Vagina (tissue), 2 donors: ENCODE measurements around the gene NUP43. TPM values are rescaled to one million over a fixed set of nuclear protein-coding genes. Genes with fewer than 3 reads are reported as not detected.

Experiments used
- DNase-seq, 2 donors: peaks; one replicate each; pipeline ENCODE4 v3.0.0-alpha.2; 2017; ENCODE audit errors: extremely low spot score in 2 of 2
- H3K27ac ChIP-seq: fragments of 200-600 bp; sonication (generic); one replicate; pipeline ENCODE4 v1.5.1; 2019
- H3K27me3 ChIP-seq: fragments of 200-600 bp; sonication (generic); one replicate; pipeline ENCODE4 v1.5.1; 2019
- H3K36me3 ChIP-seq, 2 donors: fragments of 200-600 bp; sonication (generic); one replicate each; pipeline ENCODE4 v1.5.1; 2017 to 2019
- H3K4me1 ChIP-seq: fragments of 200-600 bp; sonication (generic); one replicate; pipeline ENCODE4 v1.5.1; 2019
- H3K4me3 ChIP-seq, 2 donors: fragments of 200-600 bp; sonication (generic); 1 replicate in 1 of 2; 2 replicates in 1 of 2; pipeline ENCODE4 v1.5.1; 2016 to 2019
- H3K9me3 ChIP-seq: fragments of 200-600 bp; sonication (generic); one replicate; pipeline ENCODE4 v1.5.1; 2019
- POLR2A ChIP-seq, 2 donors: fragments of 450-650 bp; IDR thresholded peaks; one replicate each; pipeline ENCODE4 v1.6.1; 2017; ENCODE audit warnings: antibody characterized with exemption in 2 of 2, mild to moderate bottlenecking in 2 of 2, moderate library complexity in 2 of 2
- POLR2AphosphoS5 ChIP-seq, 2 donors: sonication (generic); formaldehyde crosslinking; IDR thresholded peaks; one replicate each; pipeline ENCODE4 v1.9.0; 2017; ENCODE audit warnings: antibody characterized with exemption in 2 of 2, mild to moderate bottlenecking in 2 of 2, low read depth in 1 of 2; ENCODE audit not compliant: insufficient read depth in 1 of 2
- intact Hi-C: fragments of 100-400 bp; cut with DNase I; formaldehyde crosslinking; loops from one replicate; pipeline ENCODE4 v1.15.1; 2023
- total RNA-seq: library from RNA; depleted of rRNA; stranded (reverse); fragments of >200 nt; gene quantifications from one replicate; pipeline ENCODE4 v1.2.3, GENCODE V29; 2016
- TF ChIP-seq, protein P1 (sequence below), 3 experiments: fragments of 450-650 bp in 2 of 3; fragments of 200-600 bp in 1 of 3; sonication (generic) in 1 of 3; IDR thresholded peaks; one replicate each; pipeline ENCODE4 v1.5.1; 2017 to 2019; ENCODE audit warnings: antibody characterized with exemption in 3 of 3, mild to moderate bottlenecking in 2 of 3, moderate library complexity in 2 of 3

NUP43 gene
- total RNA-seq, 1 donor from 2014 or later = 25.0 TPM

DNA sequence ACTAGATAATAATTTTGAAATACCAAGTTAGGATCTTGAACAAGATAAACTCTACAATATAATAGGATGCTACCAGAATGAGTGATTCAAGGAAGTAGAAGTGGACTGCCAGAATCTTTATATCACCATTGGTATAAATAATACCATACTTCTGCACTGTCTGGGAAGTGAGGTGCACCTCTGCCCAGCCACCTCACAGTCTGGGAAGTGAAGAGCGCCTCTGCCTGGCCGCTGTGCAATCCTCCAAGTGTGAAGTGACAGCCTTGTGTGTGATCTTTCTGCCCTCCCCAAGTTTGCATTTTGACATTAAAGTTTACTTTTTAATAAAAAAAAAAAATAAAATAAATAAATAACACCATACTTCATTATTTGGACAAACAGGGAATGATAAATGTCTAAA, 47.2 kb downstream of the NUP43 start:
- intact Hi-C loops = no loop called here
- Histone ChIP-seq H3K27me3 (no peaks in the 10 kb centered on the region), H3K36me3 (peaks cover 0 to 3% of the 10 kb centered on the region in 2 donors), H3K27ac (no peak overlapping the region), H3K4me3 (no peak overlapping the region), H3K9me3 (no peaks in the 10 kb centered on the region), H3K4me1 (peaks cover 49% of the 10 kb centered on the region)
- TF ChIP-seq POLR2A (IDR thresholded peaks at IDR 0.05) = no peak
- TF ChIP-seq POLR2AphosphoS5 (IDR thresholded peaks at IDR 0.05; ENCODE audit: insufficient read depth in 1 of 2, low read depth in 1 of 2) = no peak
- TF ChIP-seq, protein P1, sequence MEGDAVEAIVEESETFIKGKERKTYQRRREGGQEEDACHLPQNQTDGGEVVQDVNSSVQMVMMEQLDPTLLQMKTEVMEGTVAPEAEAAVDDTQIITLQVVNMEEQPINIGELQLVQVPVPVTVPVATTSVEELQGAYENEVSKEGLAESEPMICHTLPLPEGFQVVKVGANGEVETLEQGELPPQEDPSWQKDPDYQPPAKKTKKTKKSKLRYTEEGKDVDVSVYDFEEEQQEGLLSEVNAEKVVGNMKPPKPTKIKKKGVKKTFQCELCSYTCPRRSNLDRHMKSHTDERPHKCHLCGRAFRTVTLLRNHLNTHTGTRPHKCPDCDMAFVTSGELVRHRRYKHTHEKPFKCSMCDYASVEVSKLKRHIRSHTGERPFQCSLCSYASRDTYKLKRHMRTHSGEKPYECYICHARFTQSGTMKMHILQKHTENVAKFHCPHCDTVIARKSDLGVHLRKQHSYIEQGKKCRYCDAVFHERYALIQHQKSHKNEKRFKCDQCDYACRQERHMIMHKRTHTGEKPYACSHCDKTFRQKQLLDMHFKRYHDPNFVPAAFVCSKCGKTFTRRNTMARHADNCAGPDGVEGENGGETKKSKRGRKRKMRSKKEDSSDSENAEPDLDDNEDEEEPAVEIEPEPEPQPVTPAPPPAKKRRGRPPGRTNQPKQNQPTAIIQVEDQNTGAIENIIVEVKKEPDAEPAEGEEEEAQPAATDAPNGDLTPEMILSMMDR (IDR thresholded peaks at IDR 0.05) = no peak
- DNase-seq = no peak

- H3K27ac ChIP-seq = no peak overlapping the region
- H3K36me3 ChIP-seq = peaks cover 0 to 13% of the 10 kb centered on the region in 2 donors
- DNase-seq = no peak
- intact Hi-C loops = no loop called here
- H3K9me3 ChIP-seq = no peaks in the 10 kb centered on the region
- peaks cover 43% of the 10 kb centered on the region for H3K4me1 ChIP-seq
- no peaks in the 10 kb centered on the region for H3K27me3 ChIP-seq
- no peak overlapping the region for H3K4me3 ChIP-seq
- no peak for TF ChIP-seq POLR2A (IDR thresholded peaks at IDR 0.05)
- TF ChIP-seq, protein P1 (IDR thresholded peaks at IDR 0.05) = no peak
- TF ChIP-seq POLR2AphosphoS5 (IDR thresholded peaks at IDR 0.05; ENCODE audit: insufficient read depth in 1 of 2, low read depth in 1 of 2) = no peak
Observed at GRCh38 chr6:149698175-149698574, 48.2 kb downstream of the NUP43 start.

- no peaks in the 10 kb centered on the region for H3K27me3 ChIP-seq
- no peak for TF ChIP-seq POLR2A (IDR thresholded peaks at IDR 0.05)
- TF ChIP-seq POLR2AphosphoS5 (IDR thresholded peaks at IDR 0.05; ENCODE audit: insufficient read depth in 1 of 2, low read depth in 1 of 2) = no peak
- TF ChIP-seq, protein P1 (IDR thresholded peaks at IDR 0.05) = no peak
- H3K4me1 ChIP-seq = peaks cover 35% of the 10 kb centered on the region
- DNase-seq = no peak
- no peaks in the 10 kb centered on the region for H3K9me3 ChIP-seq
- H3K4me3 ChIP-seq = no peak overlapping the region
- H3K27ac ChIP-seq = no peak overlapping the region
- peaks cover 0 to 13% of the 10 kb centered on the region in 2 donors for H3K36me3 ChIP-seq
- intact Hi-C loops = no loop called here
Observed at GRCh38 chr6:149696901-149697300, 49.4 kb downstream of the NUP43 start.

DNA sequence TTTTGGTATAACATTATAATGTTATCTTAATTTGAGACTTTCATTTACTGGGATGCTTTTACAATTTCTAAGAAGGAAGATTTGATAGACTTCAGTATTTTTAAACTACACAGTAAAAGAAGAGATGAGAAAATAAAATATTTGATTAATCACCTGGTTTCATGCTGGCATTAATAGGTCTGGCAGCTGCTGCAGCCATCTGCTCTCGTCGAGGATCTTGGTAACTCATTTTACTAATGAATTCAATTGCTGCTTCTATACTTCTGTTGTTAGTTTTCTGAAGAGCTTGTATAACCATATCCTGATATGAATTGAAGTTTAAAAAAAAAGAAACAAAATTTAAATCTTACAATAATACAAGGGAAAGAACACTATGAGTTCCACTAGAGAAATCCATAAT, 51.4 kb downstream of the NUP43 start:
- intact Hi-C loops = no loop called here
- peaks cover 0 to 13% of the 10 kb centered on the region in 2 donors for H3K36me3 ChIP-seq
- no peaks in the 10 kb centered on the region for H3K27me3 ChIP-seq
- DNase-seq = no peak
- H3K4me1 ChIP-seq = peaks cover 24% of the 10 kb centered on the region
- TF ChIP-seq POLR2A (IDR thresholded peaks at IDR 0.05) = no peak
- no peak for TF ChIP-seq POLR2AphosphoS5 (IDR thresholded peaks at IDR 0.05; ENCODE audit: insufficient read depth in 1 of 2, low read depth in 1 of 2)
- TF ChIP-seq, protein P1 (IDR thresholded peaks at IDR 0.05) = no peak
- H3K4me3 ChIP-seq = no peak overlapping the region
- no peak overlapping the region for H3K27ac ChIP-seq
- H3K9me3 ChIP-seq = no peaks in the 10 kb centered on the region

DNA sequence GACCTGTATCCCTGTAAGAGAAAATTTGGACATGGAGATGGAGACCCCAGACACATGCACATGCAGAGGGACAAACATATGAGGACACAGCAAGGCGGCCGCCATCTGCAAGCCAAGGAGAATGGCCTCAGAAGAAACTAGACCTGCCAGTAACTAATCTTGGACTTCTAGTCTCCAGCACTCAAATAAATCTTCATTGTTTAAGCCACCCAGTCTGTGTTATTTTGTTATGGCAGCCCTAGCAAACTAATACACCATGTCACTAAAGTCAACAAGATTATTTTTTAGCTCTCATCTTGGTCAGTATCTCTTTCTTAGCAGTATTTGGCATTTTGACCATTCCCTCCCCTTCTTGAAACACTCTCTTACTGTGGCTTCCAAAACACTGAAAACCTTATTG, 55.1 kb downstream of the NUP43 start:
- H3K4me3 ChIP-seq = no peak overlapping the region
- intact Hi-C loops = no loop called here
- no peaks in the 10 kb centered on the region for H3K9me3 ChIP-seq
- no peaks in the 10 kb centered on the region for H3K27me3 ChIP-seq
- H3K27ac ChIP-seq = no peak overlapping the region
- TF ChIP-seq, protein P1 (IDR thresholded peaks at IDR 0.05) = no peak
- TF ChIP-seq POLR2AphosphoS5 (IDR thresholded peaks at IDR 0.05; ENCODE audit: insufficient read depth in 1 of 2, low read depth in 1 of 2) (no peak), POLR2A (IDR thresholded peaks at IDR 0.05) (no peak)
- DNase-seq = no peak
- H3K36me3 ChIP-seq = peaks cover 0 to 13% of the 10 kb centered on the region in 2 donors
- H3K4me1 ChIP-seq = peaks cover 5% of the 10 kb centered on the region
